Kidney capillary endothelial cell (primary cell): ENCODE data around the gene GPX3.

ENCODE experiments used
- DNase-seq: peaks from one replicate; pipeline ENCODE4 v3.0.0-alpha.2; 2018; ENCODE audit warnings: low spot score

GPX3 gene

GRCh38 chr5:151014680-151015343 is 5.6 kb upstream of the GPX3 start:
- no peak for DNase-seq

DNA sequence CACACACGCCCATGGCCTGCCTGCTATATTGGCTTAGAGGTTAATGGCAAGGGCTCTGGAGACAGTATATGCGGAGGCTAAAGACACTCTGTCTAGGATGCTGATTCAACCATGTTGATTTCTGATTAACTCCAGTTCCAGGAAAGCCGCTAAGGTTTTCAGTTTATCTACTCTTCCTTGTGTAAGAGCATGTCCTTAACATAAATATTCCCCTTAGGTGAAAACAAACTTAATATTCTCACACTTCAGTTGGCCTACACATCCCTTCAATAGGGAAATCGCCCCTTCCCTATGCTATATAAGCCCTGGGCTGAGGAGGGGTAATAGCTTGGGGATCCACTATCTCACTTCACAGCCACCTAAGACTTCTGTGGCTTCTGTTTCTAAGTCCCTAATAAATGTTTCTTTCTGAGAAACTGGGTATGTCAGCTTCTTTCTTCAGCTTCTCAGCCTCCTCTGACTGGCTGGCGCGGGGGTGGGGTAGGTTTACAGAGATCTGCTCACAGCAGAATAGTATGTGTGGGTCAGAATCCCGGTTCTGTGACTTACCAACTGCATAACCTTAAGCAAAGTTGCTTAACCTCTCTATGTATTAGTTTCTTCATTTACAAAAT is 4.3 kb upstream of the GPX3 start:
- DNase-seq: no peak

GRCh38 chr5:151016700-151017099 is 3.7 kb upstream of the GPX3 start:
- no peak for DNase-seq

DNA sequence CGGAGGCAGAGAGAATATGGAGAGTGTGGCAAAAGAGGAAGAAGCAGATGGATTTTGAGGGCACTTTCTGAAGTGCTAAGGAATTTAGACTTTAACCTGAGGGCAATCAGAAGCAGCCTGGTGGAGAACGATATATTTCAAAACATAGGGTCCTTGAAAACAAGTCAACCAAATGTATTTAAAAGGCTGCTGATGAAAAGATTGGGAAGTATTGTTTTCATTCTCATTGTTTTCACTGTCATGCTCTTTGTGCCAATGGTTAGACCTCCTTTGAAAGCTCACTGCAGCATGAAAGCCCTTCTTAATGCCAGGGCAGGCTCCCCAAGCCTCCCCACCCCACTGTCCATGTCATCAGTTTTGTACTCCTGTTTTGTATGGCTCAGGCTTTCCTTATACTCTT is 2.5 kb upstream of the GPX3 start:
- DNase-seq: no peak

GRCh38 chr5:151018846-151019245 is 1.5 kb upstream of the GPX3 start:
- DNase-seq: no peak

GRCh38 chr5:151019331-151019730 is 1.1 kb upstream of the GPX3 start:
- DNase-seq: no peak

- DNase-seq: no peak
Measured at GRCh38 chr5:151021746-151022145, 1.4 kb downstream of the GPX3 start.

DNA sequence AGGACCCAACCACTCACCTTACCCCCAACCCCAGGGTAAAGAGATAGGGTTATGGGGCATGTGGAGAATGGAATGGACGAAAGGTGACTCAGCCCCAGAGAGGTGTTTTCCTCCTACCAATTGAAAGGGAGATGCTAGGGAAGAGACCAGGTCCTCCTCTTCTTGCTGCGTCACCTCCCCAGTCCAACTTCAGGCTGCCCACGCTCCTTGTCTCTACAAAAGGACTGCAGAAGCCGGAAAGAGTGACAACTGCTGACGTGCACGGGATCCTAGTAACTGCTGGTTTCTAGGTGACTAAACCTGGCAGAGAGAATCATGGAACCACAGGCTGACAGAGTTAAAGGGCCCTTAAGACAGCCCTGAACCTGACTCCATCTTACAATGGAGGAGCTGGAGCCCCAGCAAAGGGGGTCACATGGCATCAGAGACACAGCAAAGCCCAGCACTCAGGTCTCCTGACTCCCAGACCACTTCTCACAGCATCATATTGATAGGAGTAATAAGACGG is 2.2 kb downstream of the GPX3 start:
- DNase-seq: no peak

- no peak for DNase-seq
Measured at GRCh38 chr5:151023047-151023615, 2.7 kb downstream of the GPX3 start.

- no peak for DNase-seq
Measured at GRCh38 chr5:151023651-151024050, 3.3 kb downstream of the GPX3 start.

DNA sequence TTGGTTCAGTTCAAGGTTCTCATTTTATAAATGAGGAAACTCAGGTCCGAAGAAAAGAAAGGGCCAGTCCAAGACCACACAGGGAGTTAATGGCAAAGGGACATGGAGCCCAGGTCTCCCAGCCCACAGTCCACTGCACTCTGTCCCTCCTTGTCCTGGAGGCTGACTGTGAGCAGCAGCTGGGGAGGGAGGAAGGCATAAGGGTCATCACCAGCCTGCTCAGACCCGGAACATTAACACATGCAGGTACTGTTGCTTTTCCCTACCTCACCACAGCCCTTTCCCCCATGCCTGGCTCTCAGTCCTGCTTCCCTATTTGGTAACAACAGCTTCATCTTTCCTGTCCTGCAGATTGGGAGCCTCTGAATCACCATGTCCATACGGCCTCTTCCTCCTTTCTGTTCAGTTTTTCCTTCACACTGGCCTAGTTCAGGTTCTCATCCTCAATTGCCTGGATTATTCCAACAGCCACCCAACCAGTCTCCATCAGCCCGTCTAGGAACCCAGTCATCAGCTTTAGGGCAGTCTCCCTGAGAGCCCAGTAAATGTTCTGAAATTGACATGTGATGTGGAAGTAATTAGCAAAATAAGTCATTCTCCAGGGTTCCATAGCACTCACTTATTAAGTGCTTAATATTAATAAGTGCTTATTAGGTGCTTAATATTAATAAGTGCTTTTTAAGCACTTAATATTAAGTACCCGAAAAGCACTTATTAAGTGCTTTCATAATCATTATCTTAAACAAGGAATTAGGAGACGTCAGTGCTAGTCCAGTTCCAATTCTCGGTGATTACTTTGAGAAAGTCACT is 4.3 kb downstream of the GPX3 start:
- DNase-seq: no peak

DNA sequence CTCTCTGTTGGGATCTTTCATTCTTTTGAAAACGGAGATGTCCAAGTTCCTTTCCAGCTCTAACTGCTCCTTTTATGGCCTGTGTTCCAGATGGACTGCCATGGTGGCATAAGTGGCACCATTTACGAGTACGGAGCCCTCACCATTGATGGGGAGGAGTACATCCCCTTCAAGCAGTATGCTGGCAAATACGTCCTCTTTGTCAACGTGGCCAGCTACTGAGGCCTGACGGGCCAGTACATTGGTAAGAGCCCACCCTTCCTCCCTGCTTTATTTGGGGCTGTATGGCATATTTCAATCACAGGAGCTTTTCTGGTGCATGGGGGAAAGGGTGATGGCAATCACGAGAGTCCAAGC is 4.8 kb downstream of the GPX3 start:
- no peak for DNase-seq

DNA sequence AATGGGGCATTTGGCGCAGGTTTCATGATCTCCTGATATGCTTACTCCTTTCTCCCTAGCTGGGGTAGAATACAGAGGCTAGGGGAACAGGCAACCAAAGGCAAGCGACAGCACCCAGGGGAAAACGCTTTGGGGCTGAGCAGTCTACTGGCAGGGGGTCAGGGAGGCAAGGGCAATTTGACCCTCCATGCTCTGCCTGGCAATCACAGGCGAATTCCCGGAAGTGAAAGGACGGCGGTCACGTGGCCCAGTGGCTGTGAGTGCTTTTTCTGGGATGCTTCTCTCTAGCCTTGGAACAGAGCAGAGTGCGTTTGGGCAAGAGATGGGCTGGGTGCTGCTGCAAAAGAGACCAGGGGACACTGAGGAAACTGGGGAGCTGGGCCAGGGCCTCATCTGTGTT is 5.7 kb downstream of the GPX3 start:
- DNase-seq: no peak

GRCh38 chr5:151026679-151027078 is 6.3 kb downstream of the GPX3 start:
- DNase-seq: no peak

DNA sequence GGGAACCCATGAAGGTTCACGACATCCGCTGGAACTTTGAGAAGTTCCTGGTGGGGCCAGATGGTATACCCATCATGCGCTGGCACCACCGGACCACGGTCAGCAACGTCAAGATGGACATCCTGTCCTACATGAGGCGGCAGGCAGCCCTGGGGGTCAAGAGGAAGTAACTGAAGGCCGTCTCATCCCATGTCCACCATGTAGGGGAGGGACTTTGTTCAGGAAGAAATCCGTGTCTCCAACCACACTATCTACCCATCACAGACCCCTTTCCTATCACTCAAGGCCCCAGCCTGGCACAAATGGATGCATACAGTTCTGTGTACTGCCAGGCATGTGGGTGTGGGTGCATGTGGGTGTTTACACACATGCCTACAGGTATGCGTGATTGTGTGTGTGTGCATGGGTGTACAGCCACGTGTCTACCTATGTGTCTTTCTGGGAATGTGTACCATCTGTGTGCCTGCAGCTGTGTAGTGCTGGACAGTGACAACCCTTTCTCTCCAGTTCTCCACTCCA is 7.6 kb downstream of the GPX3 start:
- DNase-seq: no peak

GRCh38 chr5:151028717-151029116 is 8.3 kb downstream of the GPX3 start:
- no peak for DNase-seq

DNA sequence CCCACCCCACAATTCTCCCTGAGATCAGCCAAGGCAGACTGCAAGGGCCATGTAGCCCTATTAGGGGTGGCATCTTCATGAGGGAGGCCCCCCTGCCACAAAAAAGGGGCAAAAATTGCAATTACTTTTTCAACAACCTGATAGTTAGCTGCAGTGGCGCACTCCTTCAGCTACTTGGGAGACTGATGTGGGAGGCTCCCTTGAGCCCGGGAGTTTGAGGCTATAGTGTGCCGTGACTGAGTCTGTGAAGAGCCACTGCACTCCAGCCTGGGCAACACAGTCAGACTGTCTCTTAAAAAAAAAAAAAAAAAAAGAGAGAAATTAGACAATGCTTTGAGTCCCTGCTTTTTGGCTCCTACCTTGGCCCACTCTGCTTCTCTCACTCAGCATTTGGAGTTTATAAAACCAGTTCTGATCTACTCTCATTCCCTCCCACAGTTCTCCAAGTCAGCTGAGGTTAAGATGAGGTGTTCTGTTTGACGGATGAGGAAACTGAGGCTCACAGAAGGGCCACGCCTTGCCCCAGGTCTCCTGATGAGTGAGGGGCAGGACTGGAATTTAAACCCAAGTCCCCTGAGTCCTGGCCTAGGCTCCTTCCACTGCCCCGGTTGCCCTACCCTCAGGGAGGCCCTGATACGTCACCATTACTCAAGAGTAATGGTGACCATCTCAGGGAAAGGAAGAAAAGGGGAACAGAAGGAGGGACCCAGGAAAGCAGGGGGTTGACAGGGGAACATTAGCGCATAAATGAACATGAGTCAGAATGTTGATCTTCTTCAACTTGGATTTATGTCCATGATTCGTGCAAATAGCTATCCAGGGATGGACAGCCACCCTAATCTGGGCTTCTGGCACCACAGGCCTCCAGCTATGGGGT is 9.0 kb downstream of the GPX3 start:
- no peak for DNase-seq

DNA sequence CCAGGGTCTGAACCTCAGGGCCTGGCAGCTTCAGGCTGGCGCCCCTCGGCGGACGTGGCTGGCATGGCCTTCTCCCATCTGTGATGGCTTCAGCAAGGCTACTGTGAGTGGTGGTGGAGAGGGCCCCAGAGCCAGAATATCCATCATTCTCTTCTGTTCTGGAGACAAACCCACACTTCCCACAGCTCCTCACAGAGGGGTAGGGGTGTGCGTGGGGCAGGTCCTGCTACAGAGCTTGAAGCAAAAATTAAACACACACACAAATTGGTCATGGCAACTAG is 9.6 kb downstream of the GPX3 start:
- no peak for DNase-seq

GRCh38 chr5:151030379-151030778 is 10.0 kb downstream of the GPX3 start:
- no peak for DNase-seq

DNA sequence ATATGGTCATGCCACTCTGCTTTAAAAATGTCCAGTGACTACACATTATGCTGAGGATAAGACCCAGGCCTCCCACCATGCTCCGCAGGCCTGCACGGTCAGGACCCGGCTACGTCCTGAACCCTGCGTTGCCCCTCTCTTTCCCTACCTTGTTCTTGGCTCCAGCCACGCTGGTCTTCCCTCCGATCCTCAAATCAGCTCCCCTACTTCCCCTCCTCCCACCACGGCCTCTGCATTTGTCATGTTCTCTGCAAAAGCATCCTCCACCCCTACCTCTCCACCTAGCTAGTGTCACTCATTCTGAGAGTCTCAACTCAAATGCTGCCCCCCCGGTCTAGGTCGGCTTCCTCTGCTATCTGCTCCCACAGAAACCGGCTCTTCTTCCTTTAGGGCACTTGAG is 11.2 kb downstream of the GPX3 start:
- no peak for DNase-seq

DNA sequence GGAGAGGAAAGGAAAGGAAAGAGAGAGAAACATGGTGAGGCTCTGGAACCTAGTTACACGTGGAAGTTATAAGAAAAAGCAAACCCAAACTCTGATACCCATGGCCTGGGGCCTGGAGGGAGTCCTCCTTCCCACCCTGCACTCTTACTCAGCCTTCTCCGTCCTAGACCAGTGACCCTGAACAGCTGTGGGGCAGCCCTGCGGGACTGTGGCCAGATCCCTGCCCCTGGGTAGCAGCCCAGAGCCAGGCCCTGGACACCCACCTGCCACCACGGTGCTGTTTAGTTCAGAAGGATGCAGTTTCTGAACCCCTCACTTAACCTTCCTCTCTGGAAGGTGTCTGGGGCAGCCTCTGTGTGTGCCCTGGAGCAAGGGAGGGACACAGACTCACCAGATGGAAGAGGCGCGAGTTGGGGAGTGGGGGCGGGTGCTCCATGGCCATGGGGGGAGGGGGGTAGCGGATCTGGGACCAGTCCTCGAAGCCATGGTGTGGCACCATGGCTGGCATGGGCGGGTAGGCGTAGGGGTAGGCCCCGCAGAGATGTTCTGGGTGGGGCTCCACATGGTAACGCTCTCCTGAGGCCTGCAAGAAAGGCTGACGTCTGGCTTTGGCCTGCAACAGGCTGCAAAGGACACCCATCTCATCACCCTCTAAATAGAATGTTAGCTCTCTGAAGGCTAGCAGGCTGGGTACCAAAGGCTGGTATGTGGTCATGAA is 13.0 kb downstream of the GPX3 start:
- no peak for DNase-seq
